H1 (cell line): ENCODE results near the gene ASB8. TPM values are rescaled to one million over a fixed set of nuclear protein-coding genes. Genes with fewer than 3 reads are reported as not detected.

ENCODE experiments used
- CTCF ChIA-PET: fragments of 300-600 bp; sonication (Branson Sonifier 250); formaldehyde crosslinking; loops from one replicate; lab custom pipeline; 2021; ENCODE audit not compliant: partially characterized antibody; lab: Charles Lee
- POLR2A ChIA-PET: fragments of 300-600 bp; sonication (Branson Sonifier 250); formaldehyde crosslinking; loops from one replicate; lab custom pipeline; 2021; ENCODE audit warnings: inconsistent platforms; ENCODE audit not compliant: partially characterized antibody; lab: Charles Lee
- DNase-seq, 2 experiments: peaks; one replicate each; pipeline versions ENCODE4 v3.0.0 to v3.0.0-alpha.2; 2010 to 2022; ENCODE audit warnings: low spot score in 2 of 2, low read depth in 1 of 2, mixed read lengths in 1 of 2
- FAIRE-seq: peaks from 2 replicates; lab custom pipeline; 2011; peaks lifted over from hg19 to GRCh38; lab: Jason Lieb, UNC
- H2AFZ ChIP-seq: 2 replicates; pipeline ENCODE4 v1.8.1; 2012; ENCODE audit warnings: low read length, inconsistent platforms
- H2AK5ac ChIP-seq: 2 replicates; pipeline ENCODE4 v1.6.1; 2013; ENCODE audit warnings: low read depth, low read length
- H2BK120ac ChIP-seq: replicated peaks from 2 replicates; pipeline ENCODE3; 2013; ENCODE audit warnings: low read depth, low read length, inconsistent platforms
- H2BK12ac ChIP-seq: 2 replicates; pipeline ENCODE4 v1.6.1; 2013; ENCODE audit warnings: low read depth, low read length
- H2BK15ac ChIP-seq: 2 replicates; pipeline ENCODE4 v1.6.1; 2013; ENCODE audit warnings: low read length
- H2BK20ac ChIP-seq: 2 replicates; pipeline ENCODE4 v1.6.1; 2013; ENCODE audit warnings: low read length
- H2BK5ac ChIP-seq: 2 replicates; pipeline ENCODE4 v1.6.1; 2013; ENCODE audit warnings: low read depth, low read length
- H3K14ac ChIP-seq: 2 replicates; pipeline ENCODE4 v1.6.1; 2013; ENCODE audit warnings: inconsistent platforms; ENCODE audit not compliant: insufficient read length
- H3K18ac ChIP-seq: 2 replicates; pipeline ENCODE4 v1.6.1; 2013; ENCODE audit warnings: low read length; ENCODE audit errors: extremely low read depth
- H3K23ac ChIP-seq: 2 replicates; pipeline ENCODE4 v1.6.1; 2013; ENCODE audit warnings: inconsistent platforms; ENCODE audit not compliant: insufficient read length
- H3K23me2 ChIP-seq: 2 replicates; pipeline ENCODE4 v1.6.1; 2013; ENCODE audit warnings: low read depth, low read length
- H3K27ac ChIP-seq: 2 replicates; pipeline ENCODE4 v1.6.1; 2011; ENCODE audit warnings: low read depth, low read length, inconsistent platforms
- H3K27me3 ChIP-seq, 4 experiments: replicated peaks in 1 of 4; 1 replicate in 1 of 4; 2 replicates in 3 of 4; pipeline versions ENCODE4 v1.6.1 to v1.8.1; 2011 to 2013; ENCODE audit warnings: low read length in 3 of 4, mild to moderate bottlenecking in 3 of 4, inconsistent platforms in 2 of 4, mixed read lengths in 2 of 4, moderate library complexity in 1 of 4; ENCODE audit not compliant: control insufficient read depth in 3 of 4, insufficient read depth in 3 of 4; ENCODE audit errors: extremely low read depth in 1 of 4
- H3K36me3 ChIP-seq, 4 experiments: 2 replicates each; pipeline versions ENCODE4 v1.6.1 to v1.8.1; 2011 to 2013; ENCODE audit warnings: mild to moderate bottlenecking in 4 of 4, low read length in 3 of 4, moderate library complexity in 2 of 4, control low read depth in 1 of 4, inconsistent platforms in 1 of 4; ENCODE audit not compliant: insufficient read depth in 4 of 4, control insufficient read depth in 2 of 4
- H3K4ac ChIP-seq: replicated peaks from 2 replicates; pipeline ENCODE3; 2013; ENCODE audit warnings: low read length, low read depth, mixed read lengths, inconsistent platforms; ENCODE audit not compliant: insufficient read length
- H3K4me1 ChIP-seq, 4 experiments: replicated peaks in 1 of 4; 1 replicate in 1 of 4; 2 replicates in 3 of 4; pipeline versions ENCODE4 v1.6.1 to v1.8.1; 2011 to 2013; ENCODE audit warnings: low read length in 3 of 4, inconsistent platforms in 2 of 4, mixed read lengths in 1 of 4; ENCODE audit not compliant: insufficient read depth in 4 of 4, control insufficient read depth in 3 of 4
- H3K4me2 ChIP-seq, 2 experiments: 2 replicates each; pipeline versions ENCODE4 v1.6.1 to v1.8.1; 2011 to 2013; ENCODE audit warnings: low read depth in 2 of 2, low read length in 2 of 2, control low read depth in 1 of 2, inconsistent platforms in 1 of 2, mild to moderate bottlenecking in 1 of 2; ENCODE audit not compliant: insufficient read depth in 1 of 2
- H3K4me3 ChIP-seq, 4 experiments: fragments of 200-600, 300-600 bp in 1 of 4; sonication (generic), shearing (Covaris generic), sonication (Bioruptor Twin) in 1 of 4; 2 replicates each; pipeline versions ENCODE4 v1.5.1 to v1.8.1; 2011 to 2016; ENCODE audit warnings: low read length in 4 of 4, low read depth in 3 of 4, control low read depth in 2 of 4, inconsistent platforms in 2 of 4, mild to moderate bottlenecking in 2 of 4, mixed read lengths in 1 of 4, moderate library complexity in 1 of 4; ENCODE audit not compliant: insufficient read depth in 2 of 4; ENCODE audit errors: extremely low read depth in 1 of 4
- H3K56ac ChIP-seq: replicated peaks from 2 replicates; pipeline ENCODE3; 2013; ENCODE audit warnings: low read depth, mild to moderate bottlenecking, mixed read lengths, low read length, inconsistent platforms; ENCODE audit not compliant: insufficient read length
- H3K79me1 ChIP-seq: 2 replicates; pipeline ENCODE4 v1.6.1; 2013; ENCODE audit warnings: low read depth, low read length, control low read depth
- H3K79me2 ChIP-seq, 2 experiments: 2 replicates each; pipeline versions ENCODE4 v1.6.1 to v1.8.1; 2012 to 2013; ENCODE audit warnings: low read length in 2 of 2, mild to moderate bottlenecking in 2 of 2, inconsistent platforms in 1 of 2; ENCODE audit not compliant: insufficient read depth in 2 of 2, control insufficient read depth in 1 of 2
- H3K9ac ChIP-seq, 4 experiments: replicated peaks in 1 of 4; 1 replicate in 1 of 4; 2 replicates in 3 of 4; pipeline versions ENCODE4 v1.6.1 to v1.8.1; 2011 to 2013; ENCODE audit warnings: low read depth in 3 of 4, low read length in 3 of 4, control low read depth in 2 of 4, mild to moderate bottlenecking in 2 of 4, moderate library complexity in 2 of 4, inconsistent platforms in 1 of 4; ENCODE audit errors: extremely low read depth in 1 of 4
- H3K9me3 ChIP-seq, 2 experiments: 2 replicates each; pipeline versions ENCODE4 v1.6.1 to v1.8.1; 2012 to 2013; ENCODE audit warnings: mild to moderate bottlenecking in 2 of 2, moderate library complexity in 2 of 2, control low read depth in 1 of 2, inconsistent platforms in 1 of 2, low read depth in 1 of 2, low read length in 1 of 2, mixed read lengths in 1 of 2; ENCODE audit not compliant: insufficient read depth in 2 of 2
- H4K20me1 ChIP-seq, 2 experiments: replicated peaks in 1 of 2; 2 replicates each; pipeline versions ENCODE3 to v1.8.1; 2011 to 2013; ENCODE audit warnings: inconsistent platforms in 2 of 2, low read length in 2 of 2, mild to moderate bottlenecking in 1 of 2; ENCODE audit not compliant: insufficient read depth in 2 of 2, control insufficient read depth in 1 of 2
- H4K5ac ChIP-seq: 2 replicates; pipeline ENCODE4 v1.6.1; 2013; ENCODE audit warnings: low read length, low read depth, mixed read lengths, inconsistent platforms; ENCODE audit not compliant: insufficient read length
- H4K8ac ChIP-seq: 2 replicates; pipeline ENCODE4 v1.8.0; 2013; ENCODE audit warnings: mild to moderate bottlenecking, moderate library complexity, low read length, inconsistent platforms; ENCODE audit not compliant: insufficient read depth; ENCODE audit errors: extremely low read depth
- H4K91ac ChIP-seq: replicated peaks from 2 replicates; pipeline ENCODE3; 2013; ENCODE audit warnings: low read length, mixed read lengths, inconsistent platforms; ENCODE audit not compliant: insufficient read length
- CHD1 ChIP-seq: IDR thresholded peaks from 2 replicates; pipeline ENCODE4 v1.6.1; 2012; ENCODE audit warnings: low read depth, low read length, improper control_type of control experiment
- EZH2 ChIP-seq: fragments of 200-600 bp; sonication (generic); IDR thresholded peaks from 2 replicates; pipeline ENCODE4 v1.7.1; 2012; ENCODE audit warnings: low read depth, mild to moderate bottlenecking, moderate library complexity, low read length, inconsistent platforms; ENCODE audit not compliant: severe bottlenecking
- JUN ChIP-seq: IDR thresholded peaks from 2 replicates; pipeline ENCODE4 v1.6.1; 2011; ENCODE audit warnings: low read depth, mild to moderate bottlenecking, improper control_type of control experiment, low read length
- JUND ChIP-seq: IDR thresholded peaks from 2 replicates; pipeline ENCODE4 v1.6.1; 2011; ENCODE audit warnings: mild to moderate bottlenecking, improper control_type of control experiment, low read length
- KDM1A ChIP-seq: fragments of 200-600, 300-600 bp; sonication (generic); IDR thresholded peaks from 2 replicates; pipeline ENCODE4 v1.7.1; 2016; ENCODE audit warnings: mild to moderate bottlenecking, low read length, borderline replicate concordance
- KDM4A ChIP-seq: IDR thresholded peaks from one replicate; pipeline ENCODE4 v1.7.1; 2012; ENCODE audit warnings: low read depth, mild to moderate bottlenecking, moderate library complexity, low read length, inconsistent platforms; ENCODE audit not compliant: severe bottlenecking
- SIN3A ChIP-seq, 2 experiments: IDR thresholded peaks in 1 of 2; conservative IDR thresholded peaks in 1 of 2; 2 replicates each; pipeline ENCODE4 v1.6.1; 2011 to 2012; ENCODE audit warnings: low read length in 2 of 2, improper control_type of control experiment in 1 of 2, low read depth in 1 of 2, mild to moderate bottlenecking in 1 of 2
- SP4 ChIP-seq: IDR thresholded peaks from 2 replicates; pipeline ENCODE4 v1.6.1; 2012; ENCODE audit warnings: low read length, inconsistent platforms
- TEAD4 ChIP-seq: IDR thresholded peaks from 2 replicates; pipeline ENCODE4 v1.6.1; 2012; ENCODE audit warnings: low read depth, low read length, inconsistent platforms, mixed read lengths
- polyA plus RNA-seq, 7 experiments: library from polyadenylated mRNA; depleted of rRNA in 3 of 7; stranded (reverse) in 5 of 7; unstranded in 2 of 7; fragments of >200 nt in 5 of 7; fragments of 200-250 nt in 2 of 7; gene quantifications; 1 replicate in 5 of 7; 2 replicates in 1 of 7; 4 replicates in 1 of 7; pipeline versions ENCODE4 v1.2.1 to v1.2.3, GENCODE V29; 2011 to 2013; ENCODE audit warnings: missing spikeins in 2 of 7, mixed read lengths in 2 of 7
- total RNA-seq: library from RNA; stranded (reverse); fragmentation: NEBNext Ultra II Directional; extraction: Animal tissue kit (Norgen Biotek cat#: 25700); gene quantifications from 2 replicates; pipeline ENCODE4 v1.2.1, GENCODE V29; 2021

ASB8 gene
- total and polyA plus RNA-seq, 2 of the 8 experiments (the other 6 are each of a cell fraction or from before 2014, with no cell fraction given), result 3.8 to 8.3 TPM

- no peak overlapping the region for H3K14ac ChIP-seq
- no peaks in the 10 kb centered on the region for H3K36me3 ChIP-seq
- no peaks in the 10 kb centered on the region for H3K79me1 ChIP-seq
- no peak for DNase-seq
- no peak overlapping the region for H2BK15ac ChIP-seq
- H2BK120ac ChIP-seq, result no peak overlapping the region
- no peak overlapping the region for H2AK5ac ChIP-seq
- H3K9ac ChIP-seq, result no peak overlapping the region
- no peak overlapping the region for H3K4me2 ChIP-seq
- ChIA-PET CTCF (no interaction called here), POLR2A (no interaction called here)
- H3K79me2 ChIP-seq, result no peaks in the 10 kb centered on the region
- H3K23ac ChIP-seq, result no peak overlapping the region
- no peaks in the 10 kb centered on the region for H3K4me1 ChIP-seq
- no peak overlapping the region for H2AFZ ChIP-seq
- no peak overlapping the region for H3K18ac ChIP-seq
- no peak overlapping the region for H4K5ac ChIP-seq
- H3K27me3 ChIP-seq, result peaks cover 0 to under 1% (median 0%) of the 10 kb centered on the region in 4 experiments; a peak in 2 of 7 replicates
- H4K20me1 ChIP-seq, result no peaks in the 10 kb centered on the region
- H3K27ac ChIP-seq, result no peak overlapping the region
- no peak overlapping the region for H3K4ac ChIP-seq
- no peaks in the 10 kb centered on the region; the same call in 1 of the 2 replicates for H3K23me2 ChIP-seq
- no peak for FAIRE-seq
- H2BK12ac ChIP-seq, result no peak overlapping the region
- no peak overlapping the region for H4K8ac ChIP-seq
- H4K91ac ChIP-seq, result no peak overlapping the region
- no peak overlapping the region for H3K4me3 ChIP-seq
- no peaks in the 10 kb centered on the region for H3K9me3 ChIP-seq
- H3K56ac ChIP-seq, result no peak overlapping the region
- no peak overlapping the region for H2BK20ac ChIP-seq
- no peak overlapping the region for H2BK5ac ChIP-seq
- TF ChIP-seq SIN3A (conservative IDR thresholded peaks at IDR 0.05 in 1 of 2, IDR thresholded peaks at IDR 0.05 in 1 of 2; ENCODE audit: low read depth in 1 of 2, low read length in 2 of 2) (no peak), KDM1A (no peak), CHD1 (no peak), JUND (no peak), JUN (no peak), TEAD4 (no peak), KDM4A (no peak), EZH2 (no peak), SP4 (no peak)
Measured at GRCh38 chr12:48191096-48191495, 33.8 kb upstream of the ASB8 start.
